GM13977 (cell line): ENCODE data around the gene ZNRF3.

ENCODE experiments used
- DNase-seq: peaks from one replicate; pipeline ENCODE4 v3.0.0; 2012; ENCODE audit warnings: low spot score
- CTCF ChIP-seq: IDR thresholded peaks from 2 replicates; pipeline ENCODE4 v1.5.1; 2012; ENCODE audit warnings: mild to moderate bottlenecking, control low read depth; ENCODE audit not compliant: insufficient read depth; ENCODE audit errors: extremely low read depth, missing control alignments
- in situ Hi-C: fragments of 300-500 bp; cut with MboI; formaldehyde crosslinking; loops from one replicate; pipeline ENCODE4 v1.12.0; 2022; ENCODE audit warnings: low sequenced_read_pairs, low pct_unique_long_range_greater_than_20kb, mixed read lengths, inconsistent platforms; ENCODE audit not compliant: unreplicated experiment

ZNRF3 gene

DNA sequence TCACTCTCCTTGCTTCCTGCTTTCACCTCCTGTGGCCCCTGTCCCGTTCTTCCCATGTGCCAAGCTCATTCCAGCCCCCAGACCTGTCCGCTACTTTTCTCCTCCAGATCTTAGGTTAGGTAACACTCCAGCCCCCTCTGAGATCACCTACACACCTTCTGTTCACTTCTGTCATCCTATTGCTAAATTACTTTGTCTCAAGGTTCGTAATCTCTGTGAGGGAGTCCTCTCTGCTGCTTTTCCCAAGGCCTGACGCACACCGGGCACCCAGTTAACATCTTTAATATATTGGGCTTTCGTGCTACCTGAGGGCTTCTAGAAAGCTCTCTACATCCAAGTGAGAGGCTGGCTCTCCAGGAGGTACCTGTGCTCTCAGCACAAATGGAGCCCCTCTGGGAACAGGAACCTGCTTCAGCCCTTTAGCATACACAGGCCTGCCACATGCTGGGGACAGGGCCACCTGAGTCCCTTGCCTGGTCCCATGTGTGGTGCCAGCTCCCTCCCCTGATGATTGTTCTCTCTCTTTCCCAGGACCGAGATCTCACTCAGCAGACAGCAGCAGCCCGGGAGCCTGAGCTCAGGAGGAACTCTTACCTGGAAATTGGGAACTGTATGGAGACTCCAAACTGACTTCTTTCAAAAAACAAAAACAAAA lies 169.8 kb downstream of the ZNRF3 start:
- in situ Hi-C loops: no loop called here
- no peak for DNase-seq
- no peak for TF ChIP-seq CTCF

GRCh38 chr22:29054251-29054767 lies 170.9 kb downstream of the ZNRF3 start:
- TF ChIP-seq CTCF: no peak
- DNase-seq: no peak
- in situ Hi-C loops: no loop called here

DNA sequence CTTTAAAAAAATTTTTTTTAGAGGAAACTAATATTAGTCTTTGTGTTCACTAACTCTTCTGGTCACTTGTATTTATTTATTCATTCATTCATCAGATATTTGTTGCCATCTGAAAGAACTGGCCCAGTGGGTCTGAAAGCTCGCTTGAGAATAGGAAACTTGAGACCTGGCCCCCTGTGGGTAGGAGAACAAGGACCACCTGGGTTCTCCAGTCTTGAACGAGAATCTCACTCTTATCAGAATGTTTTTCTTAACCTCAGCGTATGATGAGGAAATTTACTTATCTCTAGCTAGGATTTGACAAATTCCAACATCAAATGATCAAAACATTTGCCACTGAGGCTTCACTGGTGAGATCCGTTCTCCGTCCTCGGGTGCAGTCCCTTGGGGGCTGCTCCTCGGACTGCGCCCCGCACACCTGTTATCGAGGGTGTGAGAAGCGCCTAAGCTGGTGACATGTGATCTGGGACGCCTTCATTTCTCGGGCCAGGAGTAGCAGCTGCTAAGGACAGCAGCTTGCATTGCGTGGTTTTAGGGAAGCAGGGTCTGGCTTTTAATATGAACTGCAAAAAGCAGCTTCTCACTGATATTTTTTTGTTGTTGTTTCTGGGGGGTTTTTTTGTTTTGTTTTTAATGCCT lies 171.9 kb downstream of the ZNRF3 start:
- no peak for DNase-seq
- in situ Hi-C loops: no loop called here
- no peak for TF ChIP-seq CTCF

GRCh38 chr22:29056472-29056871 lies 173.1 kb downstream of the ZNRF3 start:
- no peak for TF ChIP-seq CTCF

GRCh38 chr22:29060251-29060869 lies 177.0 kb downstream of the ZNRF3 start:
- no peak for DNase-seq
- in situ Hi-C loops: no loop called here
- TF ChIP-seq CTCF: no peak

More at GRCh38 chr22:29056472-29056871, 173.1 kb downstream of the ZNRF3 start:
- DNase-seq: no peak
- in situ Hi-C loops: no loop called here

GRCh38 chr22:29060931-29061330 lies 177.6 kb downstream of the ZNRF3 start:
- in situ Hi-C loops: no loop called here
- no peak for TF ChIP-seq CTCF
- DNase-seq: no peak
